MM.1S (cell line): ENCODE measurements around the gene GABRA5.

Experiments used
- DNase-seq: peaks from one replicate; pipeline ENCODE4 v3.0.0-alpha.2; 2015
- H2AFZ ChIP-seq: fragments of 300-600 bp; sonication (generic); 2 replicates; pipeline ENCODE4 v1.6.0; 2016; ENCODE audit warnings: antibody characterized with exemption, low read length
- H3F3A ChIP-seq: fragments of 300-600 bp; sonication (generic); 2 replicates; pipeline ENCODE4 v1.6.1; 2016; ENCODE audit warnings: mild to moderate bottlenecking, antibody characterized with exemption, low read length, moderate library complexity, mixed read lengths; ENCODE audit not compliant: insufficient read depth
- H3K27ac ChIP-seq: fragments of 300-600 bp; sonication (generic); 2 replicates; pipeline ENCODE4 v1.5.1; 2016; ENCODE audit warnings: mild to moderate bottlenecking, low read length
- H3K27me3 ChIP-seq: fragments of 300-600 bp; sonication (generic); replicated peaks from 2 replicates; pipeline ENCODE4 v1.6.0; 2016; ENCODE audit warnings: low read length; ENCODE audit not compliant: insufficient read depth
- H3K36me3 ChIP-seq: fragments of 300-600 bp; sonication (generic); replicated peaks from 2 replicates; pipeline ENCODE4 v1.6.1; 2016; ENCODE audit warnings: mild to moderate bottlenecking, low read length, mixed read lengths; ENCODE audit not compliant: insufficient read depth
- H3K4me1 ChIP-seq: fragments of 300-600 bp; sonication (generic); 2 replicates; pipeline ENCODE4 v1.6.1; 2016; ENCODE audit warnings: low read length, mixed read lengths
- H3K4me2 ChIP-seq: fragments of 300-600 bp; sonication (generic); 2 replicates; pipeline ENCODE4 v1.6.0; 2016; ENCODE audit warnings: low read depth, low read length
- H3K4me3 ChIP-seq: fragments of 300-600 bp; sonication (generic); 2 replicates; pipeline ENCODE4 v1.5.1; 2016; ENCODE audit warnings: low read length, mixed read lengths
- H3K79me2 ChIP-seq: fragments of 300-600 bp; sonication (generic); 2 replicates; pipeline ENCODE4 v1.6.1; 2016; ENCODE audit warnings: mixed run types, low read length, mixed read lengths
- H3K9ac ChIP-seq: fragments of 300-600 bp; sonication (generic); 2 replicates; pipeline ENCODE4 v1.6.1; 2016; ENCODE audit warnings: low read length, mixed read lengths
- H3K9me2 ChIP-seq: fragments of 300-600 bp; sonication (generic); replicated peaks from 2 replicates; pipeline ENCODE4 v1.6.1; 2016; ENCODE audit warnings: mild to moderate bottlenecking, low read length, mixed read lengths; ENCODE audit not compliant: insufficient read depth
- H3K9me3 ChIP-seq: fragments of 300-600 bp; sonication (generic); replicated peaks from 2 replicates; pipeline ENCODE4 v1.6.1; 2016; ENCODE audit warnings: mild to moderate bottlenecking, low read length, mixed read lengths; ENCODE audit not compliant: insufficient read depth
- H4K20me1 ChIP-seq: fragments of 300-600 bp; sonication (generic); 2 replicates; pipeline ENCODE4 v1.6.1; 2016; ENCODE audit warnings: mild to moderate bottlenecking, low read length, moderate library complexity, mixed read lengths; ENCODE audit not compliant: insufficient read depth
- CTCF ChIP-seq: fragments of 300-600 bp; sonication (generic); IDR thresholded peaks from 2 replicates; pipeline ENCODE4 v1.5.1; 2016; ENCODE audit warnings: antibody characterized with exemption, low read length, mixed read lengths
- EZH2 ChIP-seq: fragments of 300-600 bp; sonication (generic); optimal IDR thresholded peaks from 2 replicates; pipeline ENCODE3; 2017; ENCODE audit warnings: low read depth, mild to moderate bottlenecking, antibody characterized with exemption, low read length, mixed read lengths
- EZH2phosphoT487 ChIP-seq: fragments of 300-600 bp; sonication (generic); IDR thresholded peaks from 2 replicates; pipeline ENCODE4 v1.6.1; 2018; ENCODE audit warnings: antibody characterized with exemption, low read length

GABRA5 gene

GRCh38 chr15:26879706-26880105 lies 12.8 kb downstream of the GABRA5 start:
- Histone ChIP-seq H3K27me3 (no peaks in the 10 kb centered on the region), H3K4me2 (no peak overlapping the region), H3K4me1 (no peaks in the 10 kb centered on the region), H2AFZ (no peak overlapping the region), H3K9ac (no peak overlapping the region), H3F3A (no peaks in the 10 kb centered on the region), H3K9me3 (no peaks in the 10 kb centered on the region), H3K79me2 (no peaks in the 10 kb centered on the region), H3K36me3 (no peaks in the 10 kb centered on the region), H3K9me2 (no peaks in the 10 kb centered on the region), H4K20me1 (no peaks in the 10 kb centered on the region), H3K4me3 (no peak overlapping the region), H3K27ac (no peak overlapping the region)
- no peak for DNase-seq
- TF ChIP-seq EZH2phosphoT487 (no peak), CTCF (no peak), EZH2 (no peak)

DNA sequence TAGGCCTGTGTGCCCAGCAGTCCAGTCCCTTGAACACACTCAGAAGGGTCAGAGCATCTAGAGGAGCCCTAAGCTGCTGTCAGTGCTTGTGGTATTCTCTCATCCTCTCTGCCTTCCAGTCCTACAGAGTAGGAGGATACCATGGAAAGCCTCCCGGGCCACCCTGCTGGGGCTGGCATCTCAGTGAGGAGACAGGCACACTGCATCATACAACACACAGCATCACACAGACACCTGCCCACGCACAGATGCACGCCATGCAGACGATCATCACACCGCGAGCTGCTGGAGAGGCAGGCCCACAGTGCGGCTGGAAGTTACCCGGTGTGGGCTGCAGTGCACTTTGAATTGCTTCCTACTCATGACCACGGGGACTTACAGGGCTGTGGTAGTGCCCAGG lies 15.2 kb downstream of the GABRA5 start:
- Histone ChIP-seq H3K27ac (no peak overlapping the region), H3K27me3 (no peaks in the 10 kb centered on the region), H3K4me2 (no peak overlapping the region), H4K20me1 (no peaks in the 10 kb centered on the region), H3K9ac (no peak overlapping the region), H3K36me3 (no peaks in the 10 kb centered on the region), H3F3A (no peaks in the 10 kb centered on the region), H3K4me1 (no peaks in the 10 kb centered on the region), H2AFZ (no peak overlapping the region), H3K79me2 (no peaks in the 10 kb centered on the region), H3K9me3 (no peaks in the 10 kb centered on the region), H3K4me3 (no peak overlapping the region), H3K9me2 (no peaks in the 10 kb centered on the region)
- DNase-seq, result no peak
- TF ChIP-seq CTCF, result no peak
- no peak for TF ChIP-seq EZH2
- TF ChIP-seq EZH2phosphoT487, result no peak

GRCh38 chr15:26882616-26883365 lies 15.9 kb downstream of the GABRA5 start:
- H3F3A ChIP-seq, result no peaks in the 10 kb centered on the region
- H3K4me2 ChIP-seq, result no peak overlapping the region
- no peak overlapping the region for H3K4me3 ChIP-seq
- no peaks in the 10 kb centered on the region for H4K20me1 ChIP-seq
- no peak for TF ChIP-seq EZH2phosphoT487
- no peak for TF ChIP-seq EZH2
- no peak for TF ChIP-seq CTCF
- H3K36me3 ChIP-seq, result no peaks in the 10 kb centered on the region
- no peak for DNase-seq
- H2AFZ ChIP-seq, result no peak overlapping the region
- H3K9me2 ChIP-seq, result no peaks in the 10 kb centered on the region
- H3K9ac ChIP-seq, result no peak overlapping the region
- H3K79me2 ChIP-seq, result no peaks in the 10 kb centered on the region
- H3K9me3 ChIP-seq, result no peaks in the 10 kb centered on the region
- no peaks in the 10 kb centered on the region for H3K27me3 ChIP-seq
- no peaks in the 10 kb centered on the region for H3K4me1 ChIP-seq
- H3K27ac ChIP-seq, result no peak overlapping the region
